GM12878 (cell line): ENCODE results near the gene MARCHF10. TPM values are rescaled to one million over a fixed set of nuclear protein-coding genes. Genes with fewer than 3 reads are reported as not detected.

Experiments
- ATAC-seq: fragments of 200-7000 bp; cut with Tn5 transposase; 3 replicates; pipeline ENCODE4 v1.9.1; 2020; ENCODE audit warnings: mild to moderate bottlenecking, moderate library complexity
- BruUV-seq: library from RNA; stranded (reverse); fragments of 400-500 nt; replicated peaks from 2 replicates; lab custom pipeline; 2021; lab: Mats Ljungman, UMichigan
- CTCF ChIA-PET: fragments of 300-600 bp; sonication (Branson Sonifier 250); formaldehyde crosslinking; extraction: SDS; loops from one replicate; lab custom pipeline; 2021; ENCODE audit warnings: inconsistent platforms; lab: Yijun Ruan, JAX
- POLR2A ChIA-PET: fragments of 350-600 bp; formaldehyde crosslinking; extraction: SDS; loops from one replicate; lab custom pipeline; 2021; ENCODE audit warnings: inconsistent platforms; lab: Charles Lee
- RAD21 ChIA-PET: fragments of 300-600 bp; sonication (Branson Sonifier 250); formaldehyde crosslinking; loops from one replicate; lab custom pipeline; 2023; ENCODE audit warnings: antibody characterized with exemption; ENCODE audit not compliant: unreplicated experiment; lab: Charles Lee
- SMC1A ChIA-PET: fragments of 300-600 bp; sonication (Branson Sonifier 250); formaldehyde crosslinking; loops from one replicate; lab custom pipeline; 2023; ENCODE audit not compliant: unreplicated experiment, uncharacterized antibody; lab: Charles Lee
- DNase-seq: peaks from one replicate; pipeline ENCODE4 v3.0.0-alpha.2; 2011; ENCODE audit warnings: low read depth, low spot score
- FAIRE-seq: peaks from 3 replicates; lab custom pipeline; 2011; peaks lifted over from hg19 to GRCh38; lab: Jason Lieb, UNC
- H2AFZ ChIP-seq: 2 replicates; pipeline ENCODE4 v1.6.0; 2011; ENCODE audit warnings: low read depth, low read length, control low read depth; ENCODE audit not compliant: control insufficient read depth
- H3K27ac ChIP-seq: 2 replicates; pipeline ENCODE4 v1.5.1; 2011; ENCODE audit warnings: control low read depth; ENCODE audit not compliant: control insufficient read depth, insufficient read depth
- H3K27me3 ChIP-seq, 2 experiments: replicated peaks in 1 of 2; 2 replicates each; pipeline versions ENCODE4 v1.6.0 to v1.6.1; 2011; ENCODE audit warnings: low read length in 1 of 2; ENCODE audit not compliant: control insufficient read depth in 2 of 2, insufficient read depth in 2 of 2
- H3K36me3 ChIP-seq, 2 experiments: 2 replicates each; pipeline ENCODE4 v1.5.1; 2011; ENCODE audit warnings: low read length in 1 of 2; ENCODE audit not compliant: control insufficient read depth in 2 of 2, insufficient read depth in 2 of 2
- H3K4me1 ChIP-seq: 2 replicates; pipeline ENCODE4 v1.6.1; 2011; ENCODE audit warnings: mild to moderate bottlenecking, low read length, moderate library complexity, mixed read lengths; ENCODE audit not compliant: control insufficient read depth, insufficient read depth
- H3K4me2 ChIP-seq: 2 replicates; pipeline ENCODE4 v1.6.0; 2011; ENCODE audit warnings: control low read depth; ENCODE audit not compliant: control insufficient read depth, insufficient read depth
- H3K4me3 ChIP-seq: fragments of 200-600 bp; sonication (generic); 2 replicates; pipeline ENCODE4 v1.5.1; 2016
- H3K79me2 ChIP-seq: 2 replicates; pipeline ENCODE4 v1.6.0; 2011; ENCODE audit warnings: low read length; ENCODE audit not compliant: control insufficient read depth, insufficient read depth
- H3K9ac ChIP-seq: 2 replicates; pipeline ENCODE4 v1.8.0; 2011; ENCODE audit warnings: low read length, control low read depth, mixed read lengths; ENCODE audit not compliant: control insufficient read depth, insufficient read depth
- H3K9me3 ChIP-seq: replicated peaks from 3 replicates; pipeline ENCODE4 v1.5.1; 2011; ENCODE audit warnings: mild to moderate bottlenecking, low read length; ENCODE audit not compliant: control insufficient read depth, insufficient read depth
- H4K20me1 ChIP-seq: 2 replicates; pipeline ENCODE4 v1.6.0; 2011; ENCODE audit not compliant: control insufficient read depth, insufficient read depth
- BMI1 ChIP-seq: fragments of 450-650 bp; IDR thresholded peaks from 2 replicates; pipeline ENCODE4 v1.6.1; 2016; ENCODE audit warnings: mild to moderate bottlenecking, moderate library complexity, borderline replicate concordance
- CBFB ChIP-seq: IDR thresholded peaks from 2 replicates; pipeline ENCODE4 v1.6.1; 2016; ENCODE audit warnings: antibody characterized with exemption, low read depth
- CBX3 ChIP-seq: fragments of 200-600 bp; sonication (generic); IDR thresholded peaks from 2 replicates; pipeline ENCODE4 v1.6.1; 2016; ENCODE audit warnings: low read depth, borderline replicate concordance
- CUX1 ChIP-seq: IDR thresholded peaks from 2 replicates; pipeline ENCODE4 v1.6.1; 2012; ENCODE audit warnings: improper control_type of control experiment, low read depth, low read length; ENCODE audit not compliant: insufficient replicate concordance
- HCFC1 ChIP-seq: fragments of 150-350 bp; IDR thresholded peaks from 2 replicates; pipeline ENCODE4 v1.6.1; 2014; ENCODE audit warnings: low read length
- SMAD1 ChIP-seq: fragments of 450-650 bp; IDR thresholded peaks from 2 replicates; pipeline ENCODE4 v1.6.1; 2018; ENCODE audit warnings: mild to moderate bottlenecking, low read depth; ENCODE audit not compliant: partially characterized antibody
- SMC3 ChIP-seq: IDR thresholded peaks from 2 replicates; pipeline ENCODE4 v1.6.1; 2011; ENCODE audit warnings: low read length, improper control_type of control experiment, borderline replicate concordance
- SREBF1 ChIP-seq: IDR thresholded peaks from 2 replicates; pipeline ENCODE4 v1.6.1; 2012; ENCODE audit warnings: mild to moderate bottlenecking, low read length
- SREBF2 ChIP-seq: IDR thresholded peaks from 2 replicates; pipeline ENCODE4 v1.6.1; 2012; ENCODE audit warnings: mild to moderate bottlenecking, low read length
- SRF ChIP-seq, 2 experiments: IDR thresholded peaks; 2 replicates each; pipeline ENCODE4 v1.6.1; 2011; ENCODE audit warnings: low read depth in 2 of 2, low read length in 2 of 2, mild to moderate bottlenecking in 1 of 2, moderate library complexity in 1 of 2
- ZZZ3 ChIP-seq: IDR thresholded peaks from 2 replicates; pipeline ENCODE4 v1.6.1; 2011; ENCODE audit warnings: low read depth; ENCODE audit not compliant: control insufficient read depth, insufficient read length
- WGBS: methylation state at CpG from one replicate; pipeline ENCODE4 v1.1.6; 2016; ENCODE audit warnings: low lambda C conversion rate; ENCODE audit not compliant: insufficient replicate concordance, insufficient coverage; ENCODE audit errors: missing lambda C conversion rate; 5-methylcytosine and 5-hydroxymethylcytosine counted together
- in situ Hi-C: fragments of 300-500 bp; cut with MboI; formaldehyde crosslinking; loops from 9 replicates; pipeline ENCODE4 v1.14.3; 2018; ENCODE audit warnings: mixed read lengths
- intact Hi-C: fragments of 100-400 bp; cut with micrococcal nuclease; formaldehyde crosslinking; loops from one replicate; pipeline ENCODE4 v1.14.2; 2022; ENCODE audit not compliant: unreplicated experiment
- polyA plus RNA-seq, 11 experiments: library from polyadenylated mRNA; depleted of rRNA in 4 of 11; unstranded in 6 of 11; stranded (reverse) in 5 of 11; fragments of >200 nt; fragmentation: Nextera tagmentation in 4 of 11; fragmentation: Illumina TruSeq in 1 of 11; extraction: Ambion mirVana in 4 of 11; extraction: Trizol in 1 of 11; gene quantifications; 1 replicate in 1 of 11; 2 replicates in 10 of 11; pipeline versions ENCODE4 v1.2.1 to v1.2.3, GENCODE V29; 2011 to 2016; ENCODE audit warnings: inconsistent platforms in 2 of 11, missing spikeins in 2 of 11, low read depth in 1 of 11
- total RNA-seq, 4 experiments: library from RNA; depleted of rRNA in 3 of 4; stranded (reverse); fragments of >200 nt in 3 of 4; fragmentation: Illumina TruSeq in 1 of 4; extraction: Trizol in 1 of 4; gene quantifications; 2 replicates each; pipeline versions ENCODE4 v1.2.1 to v1.2.3, GENCODE V29; 2013 to 2021
- TF ChIP-seq, protein P1 (sequence below): IDR thresholded peaks from 2 replicates; pipeline ENCODE4 v1.6.1; 2011; ENCODE audit warnings: mild to moderate bottlenecking, low read depth, low read length, moderate library complexity; ENCODE audit not compliant: insufficient replicate concordance

MARCHF10 gene
- total and polyA plus RNA-seq, 10 of the 15 experiments (the other 5 are each of a cell fraction or from before 2014, with no cell fraction given) = 0.11 to 0.24 TPM; not detected in 8

- Histone ChIP-seq H3K9ac (no peak overlapping the region), H3K4me3 (no peak overlapping the region), H3K4me2 (no peak overlapping the region), H3K27ac (no peak overlapping the region), H3K36me3 (no peaks in the 10 kb centered on the region), H3K79me2 (no peaks in the 10 kb centered on the region), H2AFZ (no peak overlapping the region), H3K9me3 (no peaks in the 10 kb centered on the region), H4K20me1 (peaks cover 2% of the 10 kb centered on the region; the same call in 1 of the 2 replicates), H3K4me1 (no peaks in the 10 kb centered on the region), H3K27me3 (no peaks in the 10 kb centered on the region; a peak in 1 of 4 replicates)
- in situ Hi-C loops = no loop called here
- ATAC-seq (no peak), FAIRE-seq (no peak), DNase-seq (no peak)
- CTCF ChIA-PET = interaction anchor here (3.7 kb wide), 1 partner anchor 732 kb away, joined by 26 read pairs; no protein-coding TSS in a partner anchor
- BruUV-seq = no TSS peak
- POLR2A ChIA-PET = no interaction called here
- SMC1A ChIA-PET = no interaction called here
- no peak for TF ChIP-seq SMAD1
- TF ChIP-seq SMC3 = no peak
- TF ChIP-seq SREBF1 = no peak
- no peak for TF ChIP-seq CBX3
- no peak for TF ChIP-seq SREBF2
- TF ChIP-seq HCFC1 = no peak
- TF ChIP-seq SRF (IDR thresholded peaks at IDR 0.05; ENCODE audit: low read depth in 2 of 2, low read length in 2 of 2) = no peak
- TF ChIP-seq ZZZ3 = no peak
- no peak for TF ChIP-seq CUX1
- TF ChIP-seq, protein P1, sequence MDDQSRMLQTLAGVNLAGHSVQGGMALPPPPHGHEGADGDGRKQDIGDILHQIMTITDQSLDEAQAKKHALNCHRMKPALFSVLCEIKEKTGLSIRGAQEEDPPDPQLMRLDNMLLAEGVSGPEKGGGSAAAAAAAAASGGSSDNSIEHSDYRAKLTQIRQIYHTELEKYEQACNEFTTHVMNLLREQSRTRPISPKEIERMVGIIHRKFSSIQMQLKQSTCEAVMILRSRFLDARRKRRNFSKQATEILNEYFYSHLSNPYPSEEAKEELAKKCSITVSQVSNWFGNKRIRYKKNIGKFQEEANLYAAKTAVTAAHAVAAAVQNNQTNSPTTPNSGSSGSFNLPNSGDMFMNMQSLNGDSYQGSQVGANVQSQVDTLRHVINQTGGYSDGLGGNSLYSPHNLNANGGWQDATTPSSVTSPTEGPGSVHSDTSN = no peak
- no peak for TF ChIP-seq BMI1
- no peak for TF ChIP-seq CBFB
- WGBS = 0% methylated on average over 3 of the region's 6 CpGs
- intact Hi-C loops = no loop called here
- RAD21 ChIA-PET = no interaction called here
These were observed 133.8 kb downstream of the MARCHF10 start for GRCh38 chr17:62674363-62674739.
